Stimulated activated CD4-positive, alpha-beta T cell treated with anti-CD3 and anti-CD28 coated beads, Interleukin-4, amount 100 ng/mL, for 4 hours (primary cell): ENCODE measurements around the gene UTP18.

Experiments
- DNase-seq, 2 experiments: peaks; one replicate each; pipeline ENCODE4 v3.0.0-alpha.2; 2020

Gene UTP18

DNA sequence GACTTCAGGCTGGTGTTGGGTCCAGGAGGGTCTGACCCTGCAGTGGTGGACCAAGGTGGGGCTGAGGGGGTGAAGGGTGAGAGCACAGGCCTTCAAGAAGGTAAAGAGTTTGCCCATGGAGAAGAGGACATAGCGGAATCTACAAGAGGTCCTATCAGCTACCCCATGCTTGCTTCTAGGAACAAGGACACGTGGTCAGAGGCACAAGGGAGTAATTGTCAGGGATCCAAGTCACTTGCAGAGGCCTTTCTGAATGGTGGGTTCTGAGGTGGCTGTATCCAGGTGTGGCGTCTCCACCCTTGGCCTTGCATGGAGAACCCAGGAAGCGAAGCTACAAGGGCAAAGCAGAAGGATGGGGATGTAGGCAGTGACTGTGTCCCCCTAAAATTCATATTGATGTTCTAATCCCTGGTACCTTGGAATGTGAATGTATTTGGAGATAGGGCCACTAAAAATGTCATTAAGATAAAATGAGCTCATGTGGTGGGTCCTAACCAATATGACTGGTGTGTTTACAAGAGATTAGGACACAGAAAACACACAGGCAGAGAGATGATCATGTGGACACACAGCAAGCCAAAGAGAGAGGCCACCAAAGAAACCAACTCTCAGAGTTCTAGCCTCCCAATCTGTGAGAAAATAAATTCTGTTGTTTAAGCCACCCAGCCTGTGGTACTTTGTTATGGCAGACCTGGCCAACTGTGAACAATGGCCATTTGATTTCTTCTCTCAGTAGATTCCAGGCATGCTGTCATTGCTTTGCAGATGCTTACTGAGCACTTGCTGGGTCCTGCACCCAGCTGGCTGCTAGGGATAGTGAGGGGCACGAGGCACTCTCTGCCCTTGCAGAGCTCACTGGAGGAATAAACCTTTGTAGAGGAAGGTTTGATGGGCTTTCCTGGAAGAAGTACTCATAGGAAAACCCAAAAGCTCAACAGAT lies 75.8 kb downstream of the UTP18 start:
- DNase-seq: no peak

DNA sequence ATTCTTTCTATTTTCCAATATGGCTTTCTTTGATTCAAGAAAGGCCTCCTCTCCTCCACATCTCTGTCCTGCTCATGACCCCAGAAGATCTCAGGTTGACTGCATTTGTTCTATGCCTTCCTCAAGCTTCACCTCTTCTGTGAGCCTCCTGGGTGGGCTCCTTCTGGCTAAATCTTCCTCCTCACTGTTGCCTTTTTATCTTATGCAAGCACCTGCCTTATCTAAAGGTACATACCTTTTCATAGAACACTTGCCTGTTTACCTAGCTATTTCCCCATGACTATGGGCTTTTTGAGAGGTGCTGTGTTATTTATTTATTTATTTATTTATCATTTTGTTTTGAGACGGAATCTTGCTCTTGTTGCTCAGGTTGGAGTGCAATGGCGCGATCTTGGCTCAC lies 81.1 kb downstream of the UTP18 start:
- DNase-seq: no peak

DNA sequence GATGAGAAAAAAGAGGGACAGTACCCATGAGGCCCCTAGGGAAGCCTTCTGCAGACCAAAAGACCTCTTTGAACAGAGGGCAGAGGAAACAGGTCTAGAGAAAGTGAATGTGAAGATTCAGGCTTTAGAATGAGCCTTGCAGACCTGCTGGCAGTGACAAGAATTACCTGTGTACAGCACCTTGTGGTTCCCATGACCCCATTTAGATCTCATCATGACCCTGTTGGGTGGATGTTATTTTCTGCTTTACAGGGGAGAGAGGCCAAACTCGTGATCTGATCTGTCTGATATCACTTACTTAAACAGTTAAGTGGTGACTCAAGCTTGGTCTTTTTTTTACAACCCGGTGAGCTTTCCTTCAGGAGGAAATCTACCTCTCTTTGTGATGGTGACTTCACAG lies 81.9 kb downstream of the UTP18 start:
- DNase-seq: no peak

DNA sequence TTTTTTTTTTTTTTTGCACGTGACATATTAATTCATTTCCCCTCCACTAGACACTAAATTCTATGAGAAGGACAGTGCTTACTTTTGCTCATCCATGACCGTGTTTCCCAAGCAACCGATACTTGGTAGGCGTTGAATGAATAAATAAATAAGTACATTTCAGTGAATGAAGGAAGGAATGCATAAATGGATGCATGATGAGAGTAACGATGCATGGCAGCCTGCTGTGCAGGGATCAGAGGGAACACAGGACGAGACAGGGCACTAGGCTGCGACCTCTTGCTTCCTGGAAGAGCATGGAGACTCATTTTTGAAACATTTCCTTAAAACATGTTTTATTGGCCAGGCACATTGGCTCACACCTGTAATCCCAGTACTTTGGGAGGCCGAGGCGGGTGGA lies 84.2 kb downstream of the UTP18 start:
- DNase-seq: no peak

DNA sequence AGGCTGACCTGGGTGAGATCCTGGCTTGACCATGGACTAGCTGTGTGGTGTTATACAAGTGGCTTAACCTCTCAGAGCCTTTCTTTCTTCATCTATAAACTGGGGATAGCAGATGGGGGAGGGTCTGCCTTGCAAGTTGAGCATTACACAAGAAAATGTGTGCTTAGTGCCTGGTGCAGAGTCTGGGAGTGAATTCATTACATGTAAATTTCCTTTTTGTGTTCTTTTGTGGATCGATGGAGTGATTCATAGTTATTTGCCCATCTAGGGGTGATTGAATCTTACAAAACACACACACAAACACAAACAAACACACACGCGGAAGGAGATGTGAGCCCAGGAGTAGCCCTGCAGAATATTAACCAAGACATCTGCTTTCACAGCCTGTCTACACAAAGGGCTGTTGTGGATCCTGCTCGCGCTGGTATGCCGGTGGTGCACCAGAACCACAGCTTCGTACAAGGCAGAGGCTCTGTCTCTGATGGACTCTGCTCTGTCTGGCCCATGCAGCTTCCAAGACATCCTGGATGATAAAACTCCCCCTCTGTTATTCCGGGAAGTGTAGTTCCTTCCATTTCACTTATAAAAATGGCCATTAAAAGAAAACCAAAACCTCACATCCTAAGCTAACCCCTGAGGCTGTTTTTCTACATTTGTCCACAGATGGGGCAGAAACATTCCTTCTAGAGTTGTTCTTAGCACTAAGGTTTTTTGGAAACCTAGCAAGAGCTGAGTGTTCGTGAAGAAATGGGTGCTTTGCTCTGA lies 86.1 kb downstream of the UTP18 start:
- no peak for DNase-seq
